ENCODE measurements around the gene MMP26.
"Not testable (repeated sequence)": the region's sequence is repeated elsewhere in the genome, so short reads cannot be mapped to it uniquely, and the experiment has no call there.

Gene MMP26

GRCh38 chr11:4722616-4723534, 18.3 kb downstream of the MMP26 start:
- DNase-seq (ENCODE audit: low spot score), result not testable (repeated sequence)

- no peak for DNase-seq (ENCODE audit: low spot score)
Observed at GRCh38 chr11:4727171-4727570, 22.6 kb downstream of the MMP26 start.

GRCh38 chr11:4740735-4741134, 36.2 kb downstream of the MMP26 start:
- DNase-seq (ENCODE audit: low spot score), result no peak

- no peak for DNase-seq (ENCODE audit: low spot score)
Observed at GRCh38 chr11:4748438-4748837, 43.9 kb downstream of the MMP26 start.

- DNase-seq (ENCODE audit: low spot score), result no peak
Observed at GRCh38 chr11:4751201-4751600, 46.6 kb downstream of the MMP26 start.

All from AG08396 (cell line).